ENCODE measurements around the gene PFKFB3. TPM values are rescaled to one million over a fixed set of nuclear protein-coding genes. Genes with fewer than 3 reads are reported as not detected.

The PFKFB3 gene
- total RNA-seq, 1 donor from 2014 or later = 14.1 TPM

DNA sequence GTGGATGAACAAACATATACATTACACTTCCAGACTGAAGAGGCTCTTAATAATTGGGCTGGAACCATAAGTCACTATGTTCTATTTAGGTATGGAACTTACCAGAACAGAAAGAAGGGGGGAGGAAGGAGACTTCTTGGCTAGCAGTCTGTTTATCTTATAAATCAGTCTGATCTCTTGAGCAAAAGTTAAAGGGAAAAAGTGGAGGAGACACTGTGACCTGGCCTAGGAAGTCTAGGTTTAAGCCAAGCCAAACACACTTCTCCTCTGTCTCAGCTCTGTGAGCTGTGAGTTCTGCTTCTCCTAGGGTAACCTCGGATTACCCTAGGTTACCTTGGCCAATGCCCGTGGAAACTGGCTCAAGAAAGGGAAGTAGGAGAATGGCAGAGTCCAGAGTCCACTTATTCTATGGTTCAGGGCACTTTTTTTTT lies 95.2 kb downstream of the PFKFB3 start:
- no peaks in the 10 kb centered on the region for H3K9me3 ChIP-seq (replicated peaks)
- no peaks in the 10 kb centered on the region for H3K27me3 ChIP-seq (ENCODE audit: low read depth)
- TF ChIP-seq, protein P1, sequence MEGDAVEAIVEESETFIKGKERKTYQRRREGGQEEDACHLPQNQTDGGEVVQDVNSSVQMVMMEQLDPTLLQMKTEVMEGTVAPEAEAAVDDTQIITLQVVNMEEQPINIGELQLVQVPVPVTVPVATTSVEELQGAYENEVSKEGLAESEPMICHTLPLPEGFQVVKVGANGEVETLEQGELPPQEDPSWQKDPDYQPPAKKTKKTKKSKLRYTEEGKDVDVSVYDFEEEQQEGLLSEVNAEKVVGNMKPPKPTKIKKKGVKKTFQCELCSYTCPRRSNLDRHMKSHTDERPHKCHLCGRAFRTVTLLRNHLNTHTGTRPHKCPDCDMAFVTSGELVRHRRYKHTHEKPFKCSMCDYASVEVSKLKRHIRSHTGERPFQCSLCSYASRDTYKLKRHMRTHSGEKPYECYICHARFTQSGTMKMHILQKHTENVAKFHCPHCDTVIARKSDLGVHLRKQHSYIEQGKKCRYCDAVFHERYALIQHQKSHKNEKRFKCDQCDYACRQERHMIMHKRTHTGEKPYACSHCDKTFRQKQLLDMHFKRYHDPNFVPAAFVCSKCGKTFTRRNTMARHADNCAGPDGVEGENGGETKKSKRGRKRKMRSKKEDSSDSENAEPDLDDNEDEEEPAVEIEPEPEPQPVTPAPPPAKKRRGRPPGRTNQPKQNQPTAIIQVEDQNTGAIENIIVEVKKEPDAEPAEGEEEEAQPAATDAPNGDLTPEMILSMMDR (IDR thresholded peaks at IDR 0.05; ENCODE audit: borderline replicate concordance) = no peak
- H3K36me3 ChIP-seq = no peaks in the 10 kb centered on the region
- no peak for DNase-seq
- no peak overlapping the region for H3K4me3 ChIP-seq
- intact Hi-C loops (cut with micrococcal nuclease) = no loop called here
- no peak overlapping the region for H3K27ac ChIP-seq (replicated peaks)
- peaks cover 11% of the 10 kb centered on the region for H3K4me1 ChIP-seq

DNA sequence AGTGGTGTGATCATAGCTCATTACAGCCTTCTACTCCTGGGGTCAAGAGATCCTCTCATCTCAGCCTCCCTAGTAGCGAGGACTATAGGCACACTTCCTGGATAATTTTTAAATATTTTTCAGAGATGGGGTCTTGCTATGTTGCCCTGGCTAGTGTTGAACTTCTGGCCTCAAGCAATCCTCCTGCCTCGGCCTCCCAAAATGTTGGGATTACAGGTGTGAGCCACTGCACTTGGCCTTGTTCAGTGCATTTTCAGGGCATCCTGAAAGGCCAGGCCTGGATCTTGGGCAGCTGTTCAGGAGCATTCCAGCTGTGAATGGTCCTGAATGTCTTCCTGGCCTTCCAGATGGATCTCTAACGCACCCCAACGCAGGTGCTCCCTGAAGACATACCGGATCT lies 95.7 kb downstream of the PFKFB3 start:
- Histone ChIP-seq H3K9me3 (replicated peaks) (no peaks in the 10 kb centered on the region), H3K4me1 (peaks cover 11% of the 10 kb centered on the region), H3K36me3 (no peaks in the 10 kb centered on the region), H3K27ac (replicated peaks) (no peak overlapping the region), H3K27me3 (ENCODE audit: low read depth) (no peaks in the 10 kb centered on the region), H3K4me3 (no peak overlapping the region)
- TF ChIP-seq, protein P1 (IDR thresholded peaks at IDR 0.05; ENCODE audit: borderline replicate concordance) = no peak
- intact Hi-C loops (cut with micrococcal nuclease) = no loop called here
- DNase-seq = no peak

DNA sequence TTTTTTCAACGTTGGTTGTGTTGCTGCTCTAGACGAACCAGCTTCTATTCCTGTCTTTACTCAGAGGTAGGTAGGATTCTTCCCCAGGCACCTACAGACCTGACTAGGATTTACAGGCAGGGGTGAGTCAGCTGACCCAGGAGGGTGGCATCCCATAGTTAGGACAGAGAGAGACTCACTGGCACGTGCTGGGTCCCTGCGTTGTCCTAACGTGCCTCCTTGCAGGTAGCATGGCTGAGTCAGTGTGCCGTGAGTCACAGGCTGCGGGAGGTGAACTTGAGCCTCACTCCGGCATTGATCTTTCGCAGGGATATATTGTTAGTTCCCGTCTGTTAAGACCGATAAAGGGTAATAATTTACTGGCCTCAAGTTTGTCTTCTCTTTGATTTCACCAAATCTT lies 96.5 kb downstream of the PFKFB3 start:
- Histone ChIP-seq H3K27ac (replicated peaks) (no peak overlapping the region), H3K4me3 (no peak overlapping the region), H3K27me3 (ENCODE audit: low read depth) (no peaks in the 10 kb centered on the region), H3K9me3 (replicated peaks) (no peaks in the 10 kb centered on the region), H3K4me1 (peaks cover 11% of the 10 kb centered on the region), H3K36me3 (no peaks in the 10 kb centered on the region)
- intact Hi-C loops (cut with micrococcal nuclease) = no loop called here
- TF ChIP-seq, protein P1 (IDR thresholded peaks at IDR 0.05; ENCODE audit: borderline replicate concordance) = no peak
- DNase-seq = no peak

DNA sequence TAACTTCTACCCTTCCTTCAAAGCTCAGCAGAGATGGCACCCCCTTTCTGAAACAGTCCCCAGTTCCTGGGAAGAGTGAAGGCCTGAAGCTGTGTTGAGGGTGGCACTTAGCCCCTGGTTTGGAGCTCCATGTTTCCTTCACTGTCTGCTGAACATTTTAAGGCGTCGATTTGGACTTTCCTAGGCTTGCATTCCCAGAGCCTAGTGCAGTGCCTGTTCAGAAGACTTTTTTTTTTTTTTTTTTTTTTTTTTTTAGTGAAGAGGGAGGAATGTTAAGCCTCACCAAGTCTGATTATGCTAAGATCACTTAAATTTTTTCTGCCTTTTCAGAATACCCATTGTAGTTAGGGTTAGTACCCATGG lies 97.0 kb downstream of the PFKFB3 start:
- Histone ChIP-seq H3K27ac (replicated peaks) (no peak overlapping the region), H3K4me3 (no peak overlapping the region), H3K27me3 (ENCODE audit: low read depth) (no peaks in the 10 kb centered on the region), H3K36me3 (no peaks in the 10 kb centered on the region), H3K9me3 (replicated peaks) (no peaks in the 10 kb centered on the region), H3K4me1 (peaks cover 11% of the 10 kb centered on the region)
- TF ChIP-seq, protein P1 (IDR thresholded peaks at IDR 0.05; ENCODE audit: borderline replicate concordance) = no peak
- DNase-seq = no peak
- intact Hi-C loops (cut with micrococcal nuclease) = no loop called here

DNA sequence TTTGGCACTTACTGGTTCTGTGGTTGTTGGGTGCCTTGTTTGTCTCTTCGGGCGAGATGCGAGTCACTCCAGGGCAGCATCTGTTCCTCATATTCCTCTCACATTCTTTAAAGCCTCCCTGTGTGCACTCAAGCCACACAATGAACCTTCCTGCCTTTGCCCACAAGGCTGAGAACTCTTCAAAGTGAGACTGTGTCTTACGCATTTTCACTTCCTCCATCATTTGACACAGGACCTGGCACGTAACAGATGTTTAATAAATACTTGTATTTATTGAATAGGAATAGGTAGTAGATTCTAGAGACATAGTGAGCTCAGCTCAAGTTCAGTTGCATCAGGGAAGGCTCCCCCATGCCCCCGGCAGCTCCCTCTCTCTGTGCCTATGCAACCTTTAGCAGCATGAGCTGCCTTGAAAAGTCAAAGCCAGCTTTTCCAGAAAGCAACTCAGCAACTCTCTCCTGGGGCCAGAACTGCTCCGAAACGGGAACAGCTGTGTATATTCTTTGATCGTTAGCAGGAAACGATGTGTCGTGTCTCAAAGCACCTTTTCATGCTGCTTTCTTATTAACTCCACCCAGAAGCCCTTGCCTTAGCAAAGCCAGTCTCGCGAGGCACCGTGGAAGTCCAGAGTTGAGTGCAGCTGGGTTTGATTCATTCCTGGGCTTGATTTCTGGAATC lies 97.5 kb downstream of the PFKFB3 start:
- no peak overlapping the region for H3K27ac ChIP-seq (replicated peaks)
- H3K36me3 ChIP-seq = no peaks in the 10 kb centered on the region
- DNase-seq = no peak
- no peaks in the 10 kb centered on the region for H3K27me3 ChIP-seq (ENCODE audit: low read depth)
- peaks cover 11% of the 10 kb centered on the region for H3K4me1 ChIP-seq
- TF ChIP-seq, protein P1 (IDR thresholded peaks at IDR 0.05; ENCODE audit: borderline replicate concordance) = no peak
- intact Hi-C loops (cut with micrococcal nuclease) = no loop called here
- H3K4me3 ChIP-seq = no peak overlapping the region
- H3K9me3 ChIP-seq (replicated peaks) = no peaks in the 10 kb centered on the region

All from left ventricle myocardium inferior (tissue), 1 donor.